Omental fat pad (tissue), 4 donors: ENCODE measurements around the gene CAPZB. TPM values are rescaled to one million over a fixed set of nuclear protein-coding genes. Genes with fewer than 3 reads are reported as not detected.

Experiments used
- ATAC-seq: fragments of 150-250 bp; one replicate; pipeline ENCODE4 v1.9.1; 2016; ENCODE audit warnings: mild to moderate bottlenecking, moderate library complexity; ENCODE audit not compliant: low FRiP score
- DNase-seq: peaks from one replicate; pipeline ENCODE4 v3.0.0-alpha.2; 2019; ENCODE audit warnings: low spot score
- CTCF ChIP-seq, 3 donors: fragments of 450-650 bp; IDR thresholded peaks; one replicate each; pipeline ENCODE4 v1.5.1; 2016 to 2017; ENCODE audit warnings: antibody characterized with exemption in 3 of 3, mild to moderate bottlenecking in 3 of 3, moderate library complexity in 2 of 3
- total RNA-seq, 4 donors: library from RNA; depleted of rRNA; stranded (reverse); fragments of >200 nt; gene quantifications; one replicate each; pipeline ENCODE4 v1.1.0, GENCODE V29; 2016

The CAPZB gene
- total RNA-seq, 4 donors from 2014 or later, result 98.0 to 130 (median 120) TPM

- DNase-seq, result no peak
- ATAC-seq, result no peak
- no peak for TF ChIP-seq CTCF (IDR thresholded peaks at IDR 0.05)
Observed at GRCh38 chr1:19338323-19338762, 147.0 kb downstream of the CAPZB start.

DNA sequence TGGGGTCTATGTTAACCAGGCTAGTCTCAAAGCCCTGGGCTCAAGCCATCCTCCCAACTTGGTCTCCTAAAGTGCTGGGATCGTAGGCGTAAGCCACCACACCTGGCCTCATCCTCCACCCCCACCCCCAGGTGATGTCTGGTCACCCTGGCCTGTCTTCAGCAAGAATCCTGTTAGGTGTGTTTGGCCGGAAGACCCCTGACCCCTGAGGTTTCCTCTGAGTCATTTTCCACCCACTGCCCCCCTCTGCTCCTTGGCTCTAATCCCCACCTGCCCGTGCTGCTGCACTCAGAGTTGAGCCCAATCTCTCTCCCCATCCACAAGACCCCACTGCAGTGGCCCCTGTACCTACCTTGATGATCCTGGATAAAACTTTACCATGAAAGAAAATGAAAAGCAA is 148.1 kb downstream of the CAPZB start:
- TF ChIP-seq CTCF (IDR thresholded peaks at IDR 0.05), result no peak
- ATAC-seq (no peak), DNase-seq (no peak)

DNA sequence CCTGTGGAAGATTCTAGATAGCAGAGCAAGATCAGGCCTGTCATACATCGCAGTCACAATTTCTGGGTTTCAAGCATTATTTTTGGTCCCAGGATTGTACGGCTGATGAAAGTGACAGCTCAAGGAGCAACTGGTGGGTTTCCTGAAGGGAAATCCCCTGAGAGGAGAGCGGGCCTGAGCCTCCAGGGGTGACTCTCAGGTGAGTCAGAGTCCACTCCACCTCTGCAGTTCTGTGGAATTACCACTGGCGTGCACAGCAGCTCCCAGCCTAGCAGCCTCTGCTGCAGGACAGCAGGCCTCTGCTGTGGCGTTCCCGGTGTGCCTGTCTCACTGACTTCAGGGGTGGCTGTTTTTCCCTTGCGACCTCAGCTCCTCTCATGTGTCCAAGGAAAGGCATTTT is 148.8 kb downstream of the CAPZB start:
- no peak for DNase-seq
- ATAC-seq, result no peak
- TF ChIP-seq CTCF (IDR thresholded peaks at IDR 0.05), result no peak

DNA sequence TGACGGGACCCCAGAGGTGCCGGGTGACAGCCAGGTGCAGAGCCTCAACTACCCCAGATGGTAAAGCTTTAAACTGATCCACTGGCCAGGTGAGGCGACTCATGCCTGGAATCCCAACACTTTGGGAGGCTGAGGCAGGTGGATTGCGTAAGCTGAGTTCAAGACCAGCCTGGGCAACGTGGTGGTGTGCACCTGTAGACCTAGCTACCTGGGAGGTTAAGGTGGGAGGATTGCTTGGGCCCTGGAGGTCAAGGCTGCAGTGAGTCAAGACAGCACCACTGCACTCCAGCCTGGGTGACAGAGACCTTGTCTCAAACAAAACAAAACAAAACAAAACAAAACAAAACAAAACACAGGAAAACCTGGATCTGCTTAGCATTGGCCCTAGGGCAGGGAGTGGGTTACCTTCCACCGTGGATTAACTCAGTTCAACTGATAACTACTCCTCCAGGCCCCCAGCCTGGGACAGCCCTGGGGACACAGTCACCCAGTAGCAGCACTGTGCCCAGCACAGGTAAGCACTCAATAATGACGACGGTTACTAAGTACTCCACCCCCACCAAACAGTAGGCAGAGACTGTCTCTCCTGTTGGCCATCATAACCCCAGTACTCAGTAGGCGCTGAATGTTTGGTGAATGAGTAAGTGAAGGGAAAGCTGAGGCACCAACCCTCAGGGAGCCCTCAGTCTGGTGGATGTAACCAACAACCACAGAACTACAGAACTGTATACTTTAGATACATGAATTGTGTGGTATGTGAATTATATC is 151.6 kb downstream of the CAPZB start:
- DNase-seq (no peak), ATAC-seq (no peak)
- no peak for TF ChIP-seq CTCF (IDR thresholded peaks at IDR 0.05)

- no peak for DNase-seq
- TF ChIP-seq CTCF (IDR thresholded peaks at IDR 0.05), result no peak
- ATAC-seq, result no peak
Observed at GRCh38 chr1:19332832-19333231, 152.5 kb downstream of the CAPZB start.

- no peak for TF ChIP-seq CTCF (IDR thresholded peaks at IDR 0.05)
- DNase-seq (no peak), ATAC-seq (no peak)
Observed at GRCh38 chr1:19331262-19331878, 154.0 kb downstream of the CAPZB start.
